Kasumi-1 (cell line): ENCODE measurements around the gene MRPL51.
"Not testable (repeated sequence)": the region's sequence is repeated elsewhere in the genome, so short reads cannot be mapped to it uniquely, and the experiment has no call there.

Source experiments
- DNase-seq, 2 experiments: peaks; one replicate each; lab custom pipeline; 2025; lab: John Stamatoyannopoulos, UW

MRPL51 gene

DNA sequence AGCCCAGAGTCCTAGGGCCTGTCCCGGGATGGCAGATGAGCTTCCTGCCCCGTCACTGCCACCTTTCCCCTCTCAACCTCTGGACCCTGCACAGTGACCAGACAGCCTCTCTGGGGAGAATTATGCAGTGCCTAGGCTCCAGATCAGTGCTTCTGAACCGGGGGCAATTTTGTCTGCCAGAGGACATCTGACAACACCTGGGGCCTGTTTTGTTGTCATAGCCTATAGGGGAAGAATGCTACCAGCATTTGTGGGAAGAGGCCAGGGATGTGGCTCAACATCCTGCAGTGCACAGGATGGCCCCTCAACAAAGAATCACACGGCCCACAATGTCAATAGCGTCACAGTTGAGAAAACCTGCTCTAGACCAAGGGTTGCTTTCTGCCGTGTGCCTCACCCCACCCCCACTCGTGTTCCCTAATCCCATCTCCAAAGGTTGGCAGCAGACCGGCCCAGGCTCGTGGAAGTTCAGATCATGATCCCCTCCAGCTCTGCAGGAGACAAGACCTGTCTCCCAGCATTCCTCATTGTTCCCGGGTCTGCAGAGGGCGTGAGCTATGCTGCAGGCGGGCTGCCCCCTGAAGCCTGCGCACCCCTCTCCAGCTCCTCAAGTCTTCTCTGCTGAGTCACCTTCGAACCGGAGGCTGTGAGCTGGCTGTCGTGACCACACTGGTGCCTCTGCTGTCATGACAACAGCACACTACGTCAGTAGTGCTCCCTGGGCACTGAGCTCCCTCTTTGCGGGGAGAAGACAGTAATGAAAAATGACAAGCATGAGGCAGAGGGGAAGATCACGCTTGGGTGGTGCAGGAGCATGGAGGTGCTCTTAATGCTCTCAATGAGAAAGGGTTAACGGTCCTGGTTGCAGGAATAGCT, 39.2 kb upstream of the MRPL51 start:
- peak; percentile 60 to 77 for DNase-seq

DNA sequence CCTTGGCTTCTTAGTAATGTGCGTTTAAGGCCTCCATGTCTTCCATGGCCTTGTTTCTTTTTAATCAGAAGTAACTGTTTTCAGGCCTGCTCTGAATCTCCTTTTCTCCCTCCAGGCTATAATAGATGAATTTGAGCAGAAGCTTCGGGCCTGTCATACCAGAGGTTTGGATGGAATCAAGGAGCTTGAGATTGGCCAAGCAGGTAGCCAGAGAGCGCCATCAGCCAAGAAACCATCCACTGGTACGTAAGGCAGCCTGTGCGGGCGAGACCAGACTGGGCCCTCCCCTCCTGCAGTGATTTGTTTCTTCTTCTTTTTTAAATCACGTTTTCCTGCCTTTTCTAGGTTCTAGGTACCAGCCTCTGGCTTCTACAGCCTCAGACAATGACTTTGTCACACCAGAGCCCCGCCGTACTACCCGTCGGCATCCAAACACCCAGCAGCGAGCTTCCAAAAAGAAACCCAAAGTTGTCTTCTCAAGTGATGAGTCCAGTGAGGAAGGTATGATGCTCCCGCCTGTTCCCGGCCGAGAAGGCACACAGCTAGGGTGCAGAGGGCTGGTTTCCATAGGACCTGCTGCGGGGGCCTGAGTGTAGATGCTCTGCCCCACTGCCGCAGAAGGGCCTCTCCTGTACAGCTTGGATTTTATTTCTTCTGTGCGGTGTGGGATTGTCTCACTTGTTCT, 37.7 kb upstream of the MRPL51 start:
- no peak for DNase-seq

DNA sequence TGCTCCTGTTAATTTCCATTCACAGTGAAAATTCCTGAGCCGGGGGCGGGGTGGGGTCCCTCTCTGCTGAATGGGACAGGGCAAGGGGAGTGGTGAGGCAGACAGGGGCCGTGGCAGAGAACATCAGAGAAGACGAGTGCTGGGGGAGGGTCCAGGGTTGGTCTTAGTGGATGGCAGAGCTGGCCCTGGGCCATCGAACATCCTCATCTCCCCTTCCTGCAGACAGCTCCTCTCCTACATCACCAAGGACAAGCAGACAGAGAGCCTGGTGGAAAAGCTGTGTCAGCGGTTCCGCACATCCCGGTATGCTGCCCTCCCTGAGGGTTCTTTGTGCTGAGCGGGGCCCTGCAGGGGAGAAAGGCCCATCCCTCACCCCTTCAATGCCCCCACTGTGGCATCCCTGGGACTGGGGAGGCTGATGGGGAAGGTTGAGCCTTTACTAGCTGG, 36.3 kb upstream of the MRPL51 start:
- no peak for DNase-seq

DNA sequence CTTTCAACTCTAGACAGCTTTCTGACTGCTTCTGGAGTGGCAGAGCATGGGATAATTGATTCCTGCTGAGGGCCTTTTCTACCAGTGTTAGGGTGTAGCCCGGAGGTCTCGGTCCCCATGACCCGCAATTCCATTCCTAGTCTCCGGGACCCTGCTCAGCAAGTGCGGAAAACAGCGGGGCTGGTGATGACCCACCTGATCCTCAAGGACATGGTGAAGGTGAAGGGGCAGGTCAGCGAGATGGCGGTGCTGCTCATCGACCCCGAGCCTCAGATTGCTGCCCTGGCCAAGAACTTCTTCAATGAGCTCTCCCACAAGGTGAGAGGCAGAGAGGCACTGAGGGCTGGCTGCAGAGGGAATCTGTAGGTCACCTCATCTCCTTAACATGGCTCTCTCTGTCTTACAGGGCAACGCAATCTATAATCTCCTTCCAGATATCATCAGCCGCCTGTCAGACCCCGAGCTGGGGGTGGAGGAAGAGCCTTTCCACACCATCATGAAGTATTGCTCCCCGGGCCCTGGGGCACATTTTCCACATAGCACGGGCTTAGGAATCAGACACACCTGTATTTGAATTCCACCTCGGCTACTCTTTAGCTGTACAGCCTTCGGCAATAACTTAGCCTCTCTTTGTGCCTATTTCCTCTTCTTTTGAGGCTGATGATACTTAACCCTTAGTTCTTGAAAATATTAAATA, 35.6 kb upstream of the MRPL51 start:
- DNase-seq: no peak

- no peak for DNase-seq
These were observed 34.6 kb upstream of the MRPL51 start for GRCh38 chr12:6527711-6528110.

GRCh38 chr12:6526766-6527525, 33.9 kb upstream of the MRPL51 start:
- no peak for DNase-seq

DNA sequence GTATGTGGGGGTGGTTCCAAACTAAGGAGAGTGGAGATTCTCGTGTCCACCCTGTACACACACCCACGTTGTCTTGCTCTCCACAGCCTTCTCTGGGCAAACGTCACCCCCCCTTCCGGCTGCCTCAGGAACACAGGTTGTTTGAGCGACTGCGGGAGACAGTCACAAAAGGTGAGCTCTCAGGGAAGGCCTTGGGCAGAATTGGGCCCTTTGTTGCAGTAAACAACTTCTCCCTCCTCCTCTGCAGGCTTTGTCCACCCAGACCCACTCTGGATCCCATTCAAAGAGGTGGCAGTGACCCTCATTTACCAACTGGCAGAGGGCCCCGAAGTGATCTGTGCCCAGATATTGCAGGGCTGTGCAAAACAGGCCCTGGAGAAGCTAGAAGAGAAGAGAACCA, 33.1 kb upstream of the MRPL51 start:
- DNase-seq: no peak

DNA sequence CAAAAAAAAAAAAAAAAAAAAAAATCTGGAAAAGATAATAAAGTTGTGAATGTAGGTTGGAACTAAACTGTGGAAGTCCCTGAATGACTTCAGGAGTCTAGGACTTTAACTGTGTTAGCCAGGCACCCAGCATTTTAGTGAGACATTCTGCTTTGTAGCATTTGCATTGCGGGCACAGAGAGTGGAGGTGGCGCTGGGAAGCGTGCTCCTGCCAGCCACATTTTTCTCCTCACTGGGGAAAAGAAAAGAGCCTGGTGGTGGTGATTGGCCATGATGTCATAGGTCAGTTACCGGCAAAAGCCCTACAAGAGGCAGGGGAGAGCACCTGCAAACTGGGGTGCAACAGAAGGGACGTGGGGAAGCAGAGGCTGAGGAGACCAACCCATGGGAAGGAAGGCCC, 31.6 kb upstream of the MRPL51 start:
- DNase-seq: no peak

DNA sequence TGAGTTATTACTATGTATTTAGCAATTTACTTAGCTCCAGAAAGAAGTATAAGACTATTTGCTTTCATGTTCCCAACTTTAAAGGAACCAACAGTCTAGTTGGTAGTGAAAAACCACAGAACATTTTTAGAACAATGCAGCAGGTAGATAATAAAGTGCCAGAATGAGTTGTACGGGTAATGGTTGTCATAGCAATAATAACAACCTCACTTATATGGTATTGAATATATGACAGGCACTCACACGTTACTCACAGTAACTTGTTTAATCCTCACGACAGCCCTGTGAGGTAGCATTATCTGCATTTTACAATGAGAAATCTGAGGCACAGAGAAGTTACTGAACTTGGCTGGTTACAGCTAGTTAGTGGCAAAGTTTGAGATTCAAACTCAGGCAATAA, 30.6 kb upstream of the MRPL51 start:
- DNase-seq: no peak

GRCh38 chr12:6522193-6522592, 29.1 kb upstream of the MRPL51 start:
- no peak for DNase-seq

GRCh38 chr12:6520186-6520585, 27.1 kb upstream of the MRPL51 start:
- no peak for DNase-seq

- DNase-seq: no peak
These were observed 15.0 kb upstream of the MRPL51 start for GRCh38 chr12:6508087-6508486.

DNA sequence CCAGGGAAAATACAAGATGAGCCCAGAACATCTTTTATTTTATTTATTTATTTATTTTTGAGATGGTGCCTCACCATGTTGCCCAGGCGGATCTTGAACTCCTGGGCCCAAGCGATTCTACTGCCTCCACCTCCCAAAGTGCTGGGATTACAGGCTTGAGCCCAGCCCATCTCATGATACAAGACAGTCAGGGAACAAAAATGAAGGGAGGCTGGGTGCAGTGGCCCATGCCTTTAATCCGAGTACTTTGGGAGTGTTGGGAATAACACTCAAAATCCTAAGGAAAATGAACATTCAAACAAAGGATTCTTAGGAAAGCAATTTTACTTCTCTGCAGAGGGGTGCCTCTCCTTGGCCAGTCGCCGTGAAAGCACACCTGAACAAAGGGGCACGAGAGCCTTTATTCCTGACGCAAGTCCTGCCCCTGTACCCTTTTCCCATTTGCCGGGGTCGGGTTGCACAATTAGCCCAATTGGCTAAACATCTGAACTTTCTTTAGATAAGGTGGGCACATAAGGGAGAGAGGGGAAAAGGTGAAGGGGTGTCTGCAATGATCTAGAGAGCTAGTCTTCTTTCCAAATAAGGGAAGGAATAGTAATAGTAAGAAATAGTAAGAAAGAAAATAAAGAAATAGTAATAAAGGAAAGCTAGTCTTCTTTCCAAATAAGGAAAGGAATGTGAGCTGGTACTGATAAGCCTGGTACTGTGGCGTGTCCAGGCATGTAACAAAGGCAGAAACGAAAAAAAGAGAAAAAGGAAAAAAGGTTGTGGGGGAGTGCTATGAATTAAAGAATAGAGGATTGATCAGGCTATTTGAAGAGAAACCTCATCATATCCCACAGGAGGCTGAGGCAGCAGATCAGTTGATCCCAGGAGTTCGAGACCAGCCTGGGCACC, 14.3 kb upstream of the MRPL51 start:
- no peak for DNase-seq

DNA sequence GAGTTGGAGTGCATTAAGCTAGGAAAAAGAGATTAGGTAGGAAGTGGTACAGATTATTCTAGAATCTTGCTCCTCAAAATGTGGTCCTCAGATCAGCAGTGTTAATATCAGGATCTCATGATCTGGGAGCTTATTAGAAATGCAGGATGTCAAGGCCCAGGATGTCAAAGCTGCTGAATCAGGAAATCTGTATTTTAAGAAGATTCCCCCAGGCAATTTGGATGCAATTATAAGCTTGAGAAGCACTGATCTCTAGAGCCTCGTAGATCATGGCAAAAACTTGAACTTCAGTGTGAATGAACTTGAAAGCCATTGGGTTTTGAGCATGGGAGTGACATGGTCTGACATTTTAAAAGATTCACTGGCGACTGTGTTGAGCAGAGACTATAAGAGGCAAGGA, 7.4 kb upstream of the MRPL51 start:
- no peak for DNase-seq

GRCh38 chr12:6497291-6497690, 4.2 kb upstream of the MRPL51 start:
- not testable (repeated sequence) for DNase-seq

DNA sequence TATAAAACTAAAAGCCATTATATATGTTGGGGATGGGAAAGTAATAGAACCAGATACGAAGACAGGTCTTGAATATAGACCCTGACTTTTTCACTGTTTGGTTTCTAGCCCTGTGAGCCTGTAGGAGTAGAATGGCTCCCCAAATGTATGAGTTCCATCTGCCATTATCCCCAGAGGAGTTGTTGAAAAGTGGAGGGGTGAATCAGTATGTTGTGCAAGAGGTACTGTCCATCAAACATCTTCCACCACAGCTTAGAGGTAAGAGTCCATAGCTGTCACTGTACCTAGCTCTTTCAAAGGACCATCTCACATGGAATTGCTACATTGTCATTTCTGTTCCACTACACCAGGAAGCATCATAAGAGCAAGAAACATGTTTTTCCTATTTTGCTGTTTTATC, 1.9 kb upstream of the MRPL51 start:
- no peak for DNase-seq

DNA sequence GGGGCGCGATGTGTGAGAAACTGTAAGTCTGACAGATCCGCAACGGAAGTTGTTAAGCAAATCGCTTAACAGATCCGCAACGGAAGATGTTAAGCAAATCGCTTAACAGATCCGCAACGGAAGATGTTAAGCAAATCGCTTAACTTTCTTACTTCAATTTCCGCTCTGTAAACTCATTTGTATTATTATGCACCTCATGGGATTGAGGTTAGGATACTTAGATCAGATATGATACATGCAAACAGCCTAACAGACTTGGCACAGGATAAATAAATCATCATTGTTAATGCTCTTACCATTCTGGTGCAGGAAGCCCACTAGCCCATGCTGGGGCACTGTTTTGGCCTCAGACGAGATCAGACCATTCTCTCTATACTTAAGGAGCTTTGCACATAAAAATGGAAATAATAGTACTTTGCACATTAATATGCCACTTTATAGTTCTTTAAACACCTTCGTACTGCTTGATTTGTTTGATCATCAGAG, 1.2 kb upstream of the MRPL51 start:
- DNase-seq: peak; percentile 34 to 56

GRCh38 chr12:6493497-6494257, 615 bp upstream of the MRPL51 start, which contains the start of gene NCAPD2:
NCAPD2 (plus strand) TSS chr12:6494102; CDS start chr12:6495099, 997 bp downstream.
- peak; percentile 83 to 84 for DNase-seq

GRCh38 chr12:6490673-6491072, 2.4 kb downstream of the MRPL51 start:
- DNase-seq: not testable (repeated sequence)

DNA sequence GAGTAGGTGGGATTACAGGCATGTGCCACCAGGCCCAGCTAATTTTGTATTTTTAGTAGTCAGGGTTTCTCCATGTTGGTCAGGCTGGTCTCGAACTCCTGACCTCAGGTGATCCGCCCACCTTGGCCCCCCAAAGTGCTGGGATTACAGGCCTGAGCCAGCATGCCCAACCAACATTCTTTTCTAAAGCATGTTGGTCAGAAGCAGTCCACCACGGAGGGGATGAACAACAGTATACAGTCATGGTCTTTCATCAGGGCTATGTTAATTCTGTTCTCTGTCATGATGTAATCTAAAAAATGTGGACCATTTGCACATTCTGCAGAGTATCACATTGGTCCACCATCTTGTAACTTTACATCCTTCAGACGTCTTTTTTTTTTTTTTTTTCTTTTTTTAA, 3.6 kb downstream of the MRPL51 start:
- no peak for DNase-seq
